Endothelial cell (in vitro differentiated cells): ENCODE data around the gene ENOSF1. TPM values are rescaled to one million over a fixed set of nuclear protein-coding genes. Genes with fewer than 3 reads are reported as not detected.

Experiments used
- DNase-seq: peaks from one replicate; pipeline ENCODE4 v3.0.0; 2021; ENCODE audit warnings: low spot score
- H3K27ac Mint-ChIP-seq: one replicate; pipeline ENCODE4 v1.8.0; 2021; ENCODE audit warnings: mixed read lengths, inconsistent platforms; ENCODE audit not compliant: unreplicated experiment
- H3K27me3 Mint-ChIP-seq: one replicate; pipeline ENCODE4 v1.8.0; 2021; ENCODE audit warnings: mild to moderate bottlenecking, moderate library complexity, mixed read lengths, inconsistent platforms; ENCODE audit not compliant: unreplicated experiment
- H3K36me3 Mint-ChIP-seq: one replicate; pipeline ENCODE4 v1.8.0; 2021; ENCODE audit warnings: mild to moderate bottlenecking, low read depth, mixed read lengths, inconsistent platforms; ENCODE audit not compliant: unreplicated experiment
- H3K4me1 Mint-ChIP-seq: one replicate; pipeline ENCODE4 v1.8.0; 2021; ENCODE audit warnings: mild to moderate bottlenecking, mixed read lengths, inconsistent platforms; ENCODE audit not compliant: unreplicated experiment
- H3K4me3 Mint-ChIP-seq: one replicate; pipeline ENCODE4 v1.8.0; 2021; ENCODE audit warnings: mild to moderate bottlenecking, mixed read lengths, inconsistent platforms; ENCODE audit not compliant: unreplicated experiment
- H3K9me3 Mint-ChIP-seq: one replicate; pipeline ENCODE4 v1.8.0; 2021; ENCODE audit warnings: mixed read lengths, inconsistent platforms; ENCODE audit not compliant: unreplicated experiment
- CTCF ChIP-seq: fragments of 200-600 bp; sonication (generic); IDR thresholded peaks from one replicate; pipeline ENCODE4 v1.5.0; 2021; ENCODE audit warnings: antibody characterized with exemption; ENCODE audit not compliant: unreplicated experiment
- total RNA-seq: library from RNA; stranded (reverse); fragmentation: NEBNext Ultra II Directional; extraction: Animal tissue kit (Norgen Biotek cat#: 25700); gene quantifications from one replicate; pipeline ENCODE4 v1.2.1, GENCODE V29; 2021; ENCODE audit not compliant: unreplicated experiment

Gene ENOSF1
- total RNA-seq, 1 donor from 2014 or later = 31.8 TPM

- Mint-ChIP-seq H3K27ac (no peak overlapping the region), H3K4me3 (no peak overlapping the region), H3K9me3 (no peaks in the 10 kb centered on the region), H3K36me3 (no peaks in the 10 kb centered on the region), H3K27me3 (peaks cover 1% of the 10 kb centered on the region), H3K4me1 (peaks cover 6% of the 10 kb centered on the region)
- TF ChIP-seq CTCF = no peak
- no peak for DNase-seq
These were observed 63.1 kb downstream of the ENOSF1 start for GRCh38 chr18:649341-649740.

- Mint-ChIP-seq H3K4me1 (peaks cover 6% of the 10 kb centered on the region), H3K36me3 (no peaks in the 10 kb centered on the region), H3K27me3 (no peaks in the 10 kb centered on the region), H3K27ac (no peak overlapping the region), H3K9me3 (no peaks in the 10 kb centered on the region), H3K4me3 (no peak overlapping the region)
- TF ChIP-seq CTCF = no peak
- DNase-seq = no peak
These were observed 65.1 kb downstream of the ENOSF1 start for GRCh38 chr18:647304-647703.

GRCh38 chr18:644395-645004 is 67.9 kb downstream of the ENOSF1 start:
- H3K27ac Mint-ChIP-seq = no peak overlapping the region
- no peak for DNase-seq
- no peaks in the 10 kb centered on the region for H3K36me3 Mint-ChIP-seq
- TF ChIP-seq CTCF = no peak
- no peaks in the 10 kb centered on the region for H3K4me1 Mint-ChIP-seq
- no peak overlapping the region for H3K4me3 Mint-ChIP-seq
- no peaks in the 10 kb centered on the region for H3K27me3 Mint-ChIP-seq
- H3K9me3 Mint-ChIP-seq = no peaks in the 10 kb centered on the region

GRCh38 chr18:641224-641623 is 71.2 kb downstream of the ENOSF1 start:
- Mint-ChIP-seq H3K36me3 (no peaks in the 10 kb centered on the region), H3K4me3 (no peak overlapping the region), H3K27me3 (no peaks in the 10 kb centered on the region), H3K4me1 (no peaks in the 10 kb centered on the region), H3K27ac (no peak overlapping the region), H3K9me3 (no peaks in the 10 kb centered on the region)
- TF ChIP-seq CTCF = no peak
- no peak for DNase-seq

GRCh38 chr18:635171-635570 is 77.3 kb downstream of the ENOSF1 start:
- H3K36me3 Mint-ChIP-seq = no peaks in the 10 kb centered on the region
- no peak overlapping the region for H3K4me3 Mint-ChIP-seq
- H3K27ac Mint-ChIP-seq = no peak overlapping the region
- H3K27me3 Mint-ChIP-seq = peaks cover 3% of the 10 kb centered on the region
- DNase-seq = no peak
- TF ChIP-seq CTCF = no peak
- H3K9me3 Mint-ChIP-seq = no peaks in the 10 kb centered on the region
- peaks cover 15% of the 10 kb centered on the region for H3K4me1 Mint-ChIP-seq
